ENCODE data around the gene OLFM3.
A peak's percentile ranks its signal among the peaks of the same experiment; 100 is the strongest.

Gene OLFM3

GRCh38 chr1:101996825-101997465 lies at the start of gene OLFM3:
Gene OLFM3 (minus strand): TSS chr1:101996926.
- DNase-seq: peak in 21 of 56 donors; percentile 4 to 52 (median 26)

- DNase-seq: no peak
Measured at GRCh38 chr1:102045752-102046151, 49.0 kb upstream of the OLFM3 start.

- DNase-seq: no peak
Measured at GRCh38 chr1:102032534-102032933, 35.8 kb upstream of the OLFM3 start.

- DNase-seq: no peak
Measured at GRCh38 chr1:102019530-102019929, 22.8 kb upstream of the OLFM3 start.

- no peak for DNase-seq
Measured at GRCh38 chr1:102015728-102016127, 19.0 kb upstream of the OLFM3 start.

- no peak for DNase-seq
Measured at GRCh38 chr1:102002057-102002456, 5.3 kb upstream of the OLFM3 start.

GRCh38 chr1:101995984-101996745 lies 561 bp downstream of the OLFM3 start:
- peak in 10 of 56 donors; percentile 0 to 34 (median 18) for DNase-seq

- no peak for DNase-seq
Measured at GRCh38 chr1:101993710-101994109, 3.0 kb downstream of the OLFM3 start.

- DNase-seq: no peak
Measured at GRCh38 chr1:101992821-101993575, 3.7 kb downstream of the OLFM3 start.

- DNase-seq: no peak
Measured at GRCh38 chr1:101980974-101981373, 15.8 kb downstream of the OLFM3 start.

- no peak for DNase-seq
Measured at GRCh38 chr1:101977266-101977665, 19.5 kb downstream of the OLFM3 start.

- DNase-seq: no peak
Measured at GRCh38 chr1:101976161-101976560, 20.6 kb downstream of the OLFM3 start.

- no peak for DNase-seq
Measured at GRCh38 chr1:101975371-101975770, 21.4 kb downstream of the OLFM3 start.

GRCh38 chr1:101974599-101975274 lies 22.0 kb downstream of the OLFM3 start:
- no peak for DNase-seq

GRCh38 chr1:101971304-101971703 lies 25.4 kb downstream of the OLFM3 start:
- no peak for DNase-seq

GRCh38 chr1:101967871-101968270 lies 28.9 kb downstream of the OLFM3 start:
- DNase-seq: no peak

GRCh38 chr1:101965341-101965740 lies 31.4 kb downstream of the OLFM3 start:
- DNase-seq: no peak

GRCh38 chr1:101964708-101965107 lies 32.0 kb downstream of the OLFM3 start:
- no peak for DNase-seq

GRCh38 chr1:101960142-101960541 lies 36.6 kb downstream of the OLFM3 start:
- no peak for DNase-seq

GRCh38 chr1:101959456-101959855 lies 37.3 kb downstream of the OLFM3 start:
- no peak for DNase-seq

GRCh38 chr1:101957771-101958170 lies 39.0 kb downstream of the OLFM3 start:
- DNase-seq: no peak

- no peak for DNase-seq
Measured at GRCh38 chr1:101953623-101954022, 43.1 kb downstream of the OLFM3 start.
